Neural progenitor cell (in vitro differentiated cells): Measurements from ENCODE around the gene GLCCI1.

Source experiments
- CTCF ChIP-seq: fragments of 200-600 bp; sonication (generic); IDR thresholded peaks from 2 replicates; pipeline ENCODE4 v1.5.1; 2017; ENCODE audit warnings: antibody characterized with exemption, mild to moderate bottlenecking
- EZH2 ChIP-seq: fragments of 200-600 bp; sonication (generic); IDR thresholded peaks from 2 replicates; pipeline ENCODE4 v1.6.1; 2017; ENCODE audit warnings: antibody characterized with exemption, mild to moderate bottlenecking, moderate library complexity

- TF ChIP-seq CTCF (no peak), EZH2 (no peak)
Measured at GRCh38 chr7:7970531-7971307, 2.1 kb downstream of the GLCCI1 start.
